GM12874 (cell line): ENCODE results near the gene STXBP1.

ENCODE experiments used
- TF ChIP-seq, protein P1 (sequence below): IDR thresholded peaks from 2 replicates; pipeline ENCODE4 v1.5.1; 2011; ENCODE audit warnings: low read depth, mild to moderate bottlenecking, control low read depth, low read length, moderate library complexity; ENCODE audit not compliant: insufficient read depth

Gene STXBP1

DNA sequence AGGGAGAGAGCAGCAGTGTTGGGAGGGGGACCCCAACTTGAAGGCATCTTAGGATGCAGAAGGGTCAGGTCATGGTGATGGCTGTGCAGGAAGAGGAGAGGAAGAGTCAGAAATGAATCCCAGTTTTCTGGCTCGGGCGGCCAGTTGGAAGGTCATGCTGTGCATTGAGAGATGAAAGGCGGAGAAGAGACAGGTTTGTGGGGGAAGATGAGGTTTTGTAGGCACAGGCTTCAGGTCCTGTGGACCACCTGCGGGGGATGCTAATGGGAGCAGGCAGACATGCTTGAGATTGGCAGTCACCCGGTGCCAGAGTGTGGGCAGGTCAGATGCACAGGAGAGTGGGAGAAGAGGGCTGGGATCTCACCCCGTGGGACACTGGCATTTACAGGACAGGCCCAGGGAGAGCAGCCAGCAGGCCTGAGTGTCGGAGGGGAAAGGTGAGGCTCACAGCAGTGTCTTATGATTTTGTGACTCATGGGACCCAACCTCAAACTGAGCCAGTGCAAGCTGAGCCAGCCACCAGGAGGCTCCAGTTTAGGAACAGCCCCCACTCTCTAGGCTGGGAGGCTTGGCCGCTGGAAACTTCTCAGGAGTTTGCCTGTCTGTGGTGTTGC is 17.5 kb downstream of the STXBP1 start:
- TF ChIP-seq, protein P1, sequence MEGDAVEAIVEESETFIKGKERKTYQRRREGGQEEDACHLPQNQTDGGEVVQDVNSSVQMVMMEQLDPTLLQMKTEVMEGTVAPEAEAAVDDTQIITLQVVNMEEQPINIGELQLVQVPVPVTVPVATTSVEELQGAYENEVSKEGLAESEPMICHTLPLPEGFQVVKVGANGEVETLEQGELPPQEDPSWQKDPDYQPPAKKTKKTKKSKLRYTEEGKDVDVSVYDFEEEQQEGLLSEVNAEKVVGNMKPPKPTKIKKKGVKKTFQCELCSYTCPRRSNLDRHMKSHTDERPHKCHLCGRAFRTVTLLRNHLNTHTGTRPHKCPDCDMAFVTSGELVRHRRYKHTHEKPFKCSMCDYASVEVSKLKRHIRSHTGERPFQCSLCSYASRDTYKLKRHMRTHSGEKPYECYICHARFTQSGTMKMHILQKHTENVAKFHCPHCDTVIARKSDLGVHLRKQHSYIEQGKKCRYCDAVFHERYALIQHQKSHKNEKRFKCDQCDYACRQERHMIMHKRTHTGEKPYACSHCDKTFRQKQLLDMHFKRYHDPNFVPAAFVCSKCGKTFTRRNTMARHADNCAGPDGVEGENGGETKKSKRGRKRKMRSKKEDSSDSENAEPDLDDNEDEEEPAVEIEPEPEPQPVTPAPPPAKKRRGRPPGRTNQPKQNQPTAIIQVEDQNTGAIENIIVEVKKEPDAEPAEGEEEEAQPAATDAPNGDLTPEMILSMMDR = no peak

DNA sequence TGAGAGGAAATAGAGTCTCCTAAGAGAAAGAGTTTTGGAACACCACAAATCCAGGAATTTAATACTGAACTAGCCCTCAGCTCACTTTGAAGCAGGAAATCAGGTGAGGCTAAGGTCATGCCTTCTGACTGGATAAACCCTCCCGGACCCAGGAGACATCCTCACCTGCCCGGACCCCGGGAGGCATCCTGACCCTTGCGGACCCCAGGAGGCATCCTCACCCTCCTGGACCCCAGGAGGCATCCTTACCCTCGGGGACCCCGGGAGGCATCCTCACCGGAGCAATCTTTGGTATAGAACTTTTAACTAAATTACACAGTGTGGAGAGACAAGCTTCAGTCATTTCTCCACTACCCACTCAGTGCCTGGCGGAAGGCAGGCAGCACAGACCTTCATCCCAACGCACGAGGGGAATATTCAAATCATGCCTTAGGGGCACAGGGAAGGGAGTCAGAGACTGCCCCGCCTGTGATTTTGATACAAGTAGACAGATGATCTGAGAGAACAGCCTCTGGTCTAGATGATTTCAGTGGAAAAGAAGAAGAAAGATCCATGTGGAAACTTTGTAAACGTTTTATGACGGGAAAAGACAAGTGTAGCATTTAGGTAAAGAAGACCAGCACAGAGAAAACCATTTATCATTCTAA is 21.3 kb downstream of the STXBP1 start:
- TF ChIP-seq, protein P1 = no peak

DNA sequence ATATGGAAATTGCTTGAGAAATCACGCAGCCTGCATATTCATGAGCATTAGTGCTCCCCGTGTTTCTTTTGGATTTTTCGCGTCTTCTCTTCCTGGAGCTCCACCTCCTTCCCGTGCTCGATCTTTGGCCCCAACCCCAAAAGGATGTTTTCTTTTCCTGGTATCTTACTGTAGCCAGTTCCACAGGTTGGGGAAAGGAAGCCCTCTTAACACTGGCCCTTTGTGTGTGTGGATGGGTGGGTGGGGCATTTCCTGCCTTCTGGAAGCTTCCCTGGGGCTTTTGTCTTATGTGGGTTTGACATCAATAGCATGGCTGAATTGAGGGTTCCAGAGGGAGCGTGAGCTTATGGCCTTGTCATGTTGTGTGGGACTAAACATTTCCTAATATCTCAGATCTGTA is 21.9 kb downstream of the STXBP1 start:
- TF ChIP-seq, protein P1 = no peak

- TF ChIP-seq, protein P1 = no peak
Observed at GRCh38 chr9:127634698-127635097, 22.6 kb downstream of the STXBP1 start.

DNA sequence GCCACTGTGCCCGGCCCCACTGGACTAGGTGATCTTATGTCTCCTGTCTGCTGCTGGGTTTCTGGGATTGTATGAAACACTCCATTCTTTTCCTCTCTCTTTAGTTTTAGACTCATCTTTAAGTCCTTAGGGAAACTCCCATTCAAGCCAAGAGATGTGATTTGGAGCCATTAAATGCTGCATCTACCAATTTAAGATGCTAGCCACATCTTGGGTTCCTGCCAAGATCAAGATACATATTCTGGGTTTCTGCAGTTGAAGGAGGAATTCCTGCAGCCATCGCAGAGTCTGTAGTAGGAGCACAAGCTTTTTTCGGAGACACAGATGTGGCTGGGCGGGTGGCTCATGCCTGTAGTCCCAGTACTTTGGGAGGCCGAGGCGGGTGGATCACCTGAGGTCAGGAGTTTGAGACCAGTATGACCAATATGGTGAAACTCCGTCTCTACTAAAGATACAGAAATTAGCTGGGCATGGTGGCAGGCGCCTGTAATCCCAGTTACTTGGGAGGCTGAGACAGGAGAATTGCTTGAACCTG is 23.2 kb downstream of the STXBP1 start:
- TF ChIP-seq, protein P1 = no peak

DNA sequence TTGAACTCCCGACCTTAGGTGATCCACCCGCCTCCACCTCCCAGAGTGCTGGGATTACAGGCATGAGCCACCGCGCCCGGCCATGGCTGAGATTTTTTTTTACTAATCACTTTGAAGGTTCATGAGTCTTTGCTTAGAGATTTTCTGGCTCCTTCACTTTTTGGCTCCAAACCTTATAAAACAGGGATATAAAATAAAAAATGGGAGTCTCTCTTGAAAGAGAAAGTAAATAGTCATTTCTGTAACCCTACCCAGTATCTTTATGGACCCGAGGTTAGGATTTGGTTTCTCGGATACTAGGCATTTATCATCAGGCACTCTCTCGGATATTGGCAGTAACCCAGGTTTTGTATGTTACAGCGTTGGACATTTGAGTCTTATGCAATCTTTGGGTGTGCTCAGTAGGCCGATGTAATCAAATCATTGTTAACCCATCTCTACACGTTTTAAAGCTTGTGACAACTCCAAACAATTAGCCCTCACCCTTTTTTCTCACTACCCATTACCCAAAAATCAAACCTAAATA is 25.3 kb downstream of the STXBP1 start:
- TF ChIP-seq, protein P1 = no peak

DNA sequence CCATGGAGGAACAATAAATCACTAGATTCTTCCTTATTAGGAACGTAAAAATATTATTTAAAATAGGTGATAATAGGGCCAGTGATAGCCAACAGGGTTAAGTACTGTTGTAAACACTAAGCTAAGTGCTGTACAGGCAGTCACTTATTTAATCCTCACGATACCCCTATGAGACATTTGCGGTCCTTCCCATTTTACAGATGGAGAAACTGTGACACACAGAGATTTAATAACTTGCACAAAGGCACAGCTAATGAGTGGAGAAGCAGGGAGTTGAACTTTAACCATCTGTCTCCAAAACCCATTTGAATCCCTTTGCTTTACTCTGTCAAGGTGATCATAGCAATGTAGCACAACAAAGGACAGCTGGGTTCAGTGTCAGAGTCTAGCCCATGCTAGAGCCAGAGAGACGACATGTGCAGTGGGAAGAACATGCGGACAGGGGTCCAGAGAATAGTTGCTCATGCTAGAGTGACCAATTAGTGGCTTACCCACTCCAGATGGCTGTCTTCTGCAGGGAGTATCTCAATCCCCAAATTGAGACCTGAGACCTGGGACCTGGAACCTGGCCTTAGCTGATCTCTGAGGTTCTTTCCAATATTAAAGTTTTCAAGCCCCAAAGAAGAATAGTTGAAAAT is 28.9 kb downstream of the STXBP1 start:
- TF ChIP-seq, protein P1 = no peak
